Measurements from ENCODE around the gene CYS1. TPM values are rescaled to one million over a fixed set of nuclear protein-coding genes. Genes with fewer than 3 reads are reported as not detected.

The CYS1 gene
- total RNA-seq, 4 donors from 2014 or later, result 1.1 to 7.4 (median 2.0) TPM

- Histone ChIP-seq H3K9me3 (no peaks in the 10 kb centered on the region), H3K4me3 (peak overlapping the region; percentile 24 to 68 (median 50)), H3K36me3 (no peaks in the 10 kb centered on the region), H3K27ac (peak overlapping the region; percentile 81 to 93 (median 86)), H3K27me3 (peaks cover 96% of the 10 kb centered on the region), H3K4me1 (peaks cover 5 to 25% (median 15%) of the 10 kb centered on the region in 4 donors)
- WGBS, 2 donors (ENCODE audit: low coverage in 1 of 2), result 4% methylated on average over 12 of the region's 53 CpGs; no CpG with 5 or more reads in 1 of the 2 donors
- in situ Hi-C loops (cut with MboI; ENCODE audit: low pct_ligation_motif_present in 1 of 4, low pct_unique_long_range_greater_than_20kb in 1 of 4, low sequenced_read_pairs in 3 of 4) (loop anchor here in 1 of 4 donors (25.0 kb wide), 1 partner anchor 583 kb away; no protein-coding TSS in a partner anchor), intact Hi-C loops (cut with DNase I; ENCODE audit: low total_unique reads) (loop anchor here (1.0 kb wide), 1 partner anchor 36 kb away; the partner anchor contains the start of gene KLF11)
- TF ChIP-seq POLR2AphosphoS5 (IDR thresholded peaks at IDR 0.05), result no peak
- peak in 1 of 5 experiments; percentile 4 for TF ChIP-seq CTCF (IDR thresholded peaks at IDR 0.05)
- no peak for TF ChIP-seq POLR2A (IDR thresholded peaks at IDR 0.05)
- no peak for DNase-seq
Measured at GRCh38 chr2:10079266-10079869, 843 bp downstream of the CYS1 start.

GRCh38 chr2:10078704-10079265 lies 1.4 kb downstream of the CYS1 start:
- Histone ChIP-seq H3K4me1 (peaks cover 5 to 25% (median 15%) of the 10 kb centered on the region in 4 donors), H3K9me3 (no peaks in the 10 kb centered on the region), H3K27me3 (peaks cover 94% of the 10 kb centered on the region), H3K36me3 (no peaks in the 10 kb centered on the region), H3K27ac (peak overlapping the region; percentile 81 to 93 (median 86)), H3K4me3 (peak overlapping the region; percentile 24 to 68 (median 50))
- in situ Hi-C loops (cut with MboI; ENCODE audit: low pct_ligation_motif_present in 1 of 4, low pct_unique_long_range_greater_than_20kb in 1 of 4, low sequenced_read_pairs in 3 of 4) (loop anchor here in 1 of 4 donors (25.0 kb wide), 1 partner anchor 584 kb away; no protein-coding TSS in a partner anchor), intact Hi-C loops (cut with DNase I; ENCODE audit: low total_unique reads) (loop anchor here (1.0 kb wide), 1 partner anchor 35 kb away; the partner anchor contains the start of gene KLF11)
- 0 to 34% methylated on average over 1 to 12 of the region's 12 CpGs for WGBS, 2 donors (ENCODE audit: low coverage in 1 of 2)
- DNase-seq, result no peak
- TF ChIP-seq EP300 (IDR thresholded peaks at IDR 0.05; ENCODE audit: low read depth) (no peak), POLR2AphosphoS5 (IDR thresholded peaks at IDR 0.05) (no peak), CTCF (IDR thresholded peaks at IDR 0.05) (no peak), POLR2A (IDR thresholded peaks at IDR 0.05) (no peak)

GRCh38 chr2:10078001-10078400 lies 2.2 kb downstream of the CYS1 start:
- in situ Hi-C loops (cut with MboI; ENCODE audit: low pct_ligation_motif_present in 1 of 4, low pct_unique_long_range_greater_than_20kb in 1 of 4, low sequenced_read_pairs in 3 of 4) (loop anchor here in 1 of 4 donors (25.0 kb wide), 1 partner anchor 584 kb away; no protein-coding TSS in a partner anchor), intact Hi-C loops (cut with DNase I; ENCODE audit: low total_unique reads) (no loop called here)
- TF ChIP-seq POLR2AphosphoS5 (IDR thresholded peaks at IDR 0.05), result no peak
- TF ChIP-seq CTCF (IDR thresholded peaks at IDR 0.05), result no peak
- TF ChIP-seq EP300 (IDR thresholded peaks at IDR 0.05; ENCODE audit: low read depth), result no peak
- no peak for TF ChIP-seq POLR2A (IDR thresholded peaks at IDR 0.05)
- no peak for DNase-seq
- peaks cover 5 to 25% (median 15%) of the 10 kb centered on the region in 4 donors for H3K4me1 ChIP-seq
- peak overlapping the region in 2 of 4 donors; percentile 81 to 93 for H3K27ac ChIP-seq
- H3K9me3 ChIP-seq, result no peaks in the 10 kb centered on the region
- H3K36me3 ChIP-seq, result no peaks in the 10 kb centered on the region
- 70 to 96% methylated on average over 4 to 7 of the region's 7 CpGs for WGBS, 2 donors (ENCODE audit: low coverage in 1 of 2)
- no peak overlapping the region for H3K4me3 ChIP-seq
- peaks cover 90% of the 10 kb centered on the region for H3K27me3 ChIP-seq

GRCh38 chr2:10076988-10077527 lies 3.2 kb downstream of the CYS1 start:
- H3K36me3 ChIP-seq, result no peaks in the 10 kb centered on the region
- no peak overlapping the region for H3K27ac ChIP-seq
- H3K9me3 ChIP-seq, result no peaks in the 10 kb centered on the region
- H3K4me3 ChIP-seq, result no peak overlapping the region
- intact Hi-C loops (cut with DNase I; ENCODE audit: low total_unique reads) (loop anchor here (1.0 kb wide), 1 partner anchor 27 kb away; no protein-coding TSS in a partner anchor), in situ Hi-C loops (cut with MboI; ENCODE audit: low pct_ligation_motif_present in 1 of 4, low pct_unique_long_range_greater_than_20kb in 1 of 4, low sequenced_read_pairs in 3 of 4) (loop anchor here in 1 of 4 donors (25.0 kb wide), 1 partner anchor 585 kb away; no protein-coding TSS in a partner anchor)
- TF ChIP-seq CTCF (IDR thresholded peaks at IDR 0.05) (no peak), EP300 (IDR thresholded peaks at IDR 0.05; ENCODE audit: low read depth) (no peak), POLR2A (IDR thresholded peaks at IDR 0.05) (no peak), POLR2AphosphoS5 (IDR thresholded peaks at IDR 0.05) (no peak)
- DNase-seq, result no peak
- WGBS, 2 donors (ENCODE audit: low coverage in 1 of 2), result 75 to 83% methylated on average over 4 to 5 of the region's 5 CpGs
- H3K27me3 ChIP-seq, result peaks cover 80% of the 10 kb centered on the region
- peaks cover 5 to 29% (median 19%) of the 10 kb centered on the region in 4 donors for H3K4me1 ChIP-seq
